Fibroblast of lung (primary cell): ENCODE data around the gene CDK4. TPM values are rescaled to one million over a fixed set of nuclear protein-coding genes. Genes with fewer than 3 reads are reported as not detected.

ENCODE experiments used
- DNase-seq, 2 donors: peaks; one replicate each; pipeline versions ENCODE4 v3.0.0 to v3.0.0-alpha.2; 2010; ENCODE audit warnings: low read depth in 2 of 2
- H2AFZ ChIP-seq: 2 replicates; pipeline ENCODE4 v1.5.1; 2012; ENCODE audit warnings: low read length, control low read depth, inconsistent platforms
- H3K27ac ChIP-seq: 2 replicates; pipeline ENCODE4 v1.5.1; 2011; ENCODE audit warnings: low read length, control low read depth; ENCODE audit not compliant: insufficient read depth
- H3K27me3 ChIP-seq: 2 replicates; pipeline ENCODE4 v1.5.1; 2011; ENCODE audit warnings: mild to moderate bottlenecking, low read length; ENCODE audit not compliant: control insufficient read depth, insufficient read depth
- H3K36me3 ChIP-seq: 2 replicates; pipeline ENCODE4 v1.5.1; 2011; ENCODE audit warnings: low read length; ENCODE audit not compliant: control insufficient read depth, insufficient read depth
- H3K4me1 ChIP-seq: 2 replicates; pipeline ENCODE4 v1.5.1; 2011; ENCODE audit warnings: low read length; ENCODE audit not compliant: control insufficient read depth, insufficient read depth; ENCODE audit errors: extremely low read depth
- H3K4me2 ChIP-seq: 2 replicates; pipeline ENCODE4 v1.5.1; 2011; ENCODE audit warnings: low read length, control low read depth; ENCODE audit not compliant: insufficient read depth; ENCODE audit errors: extremely low read depth
- H3K4me3 ChIP-seq, 4 experiments: fragments of 200-600 bp in 1 of 4; sonication (generic) in 1 of 4; replicated peaks in 1 of 4; 2 replicates each; pipeline ENCODE4 v1.5.1; 2011 to 2016; ENCODE audit warnings: low read length in 4 of 4, low read depth in 3 of 4, mild to moderate bottlenecking in 3 of 4, control low read depth in 2 of 4, inconsistent platforms in 1 of 4, mixed read lengths in 1 of 4; ENCODE audit not compliant: insufficient read depth in 1 of 4; ENCODE audit errors: control extremely low read depth in 1 of 4
- H3K79me2 ChIP-seq: 2 replicates; pipeline ENCODE4 v1.5.1; 2012; ENCODE audit warnings: mild to moderate bottlenecking, low read length, inconsistent platforms; ENCODE audit not compliant: control insufficient read depth, insufficient read depth
- H3K9ac ChIP-seq: 2 replicates; pipeline ENCODE4 v1.5.1; 2011; ENCODE audit warnings: mild to moderate bottlenecking, low read length, control low read depth; ENCODE audit not compliant: insufficient read depth
- H3K9me3 ChIP-seq: 2 replicates; pipeline ENCODE4 v1.5.1; 2012; ENCODE audit warnings: low read depth, low read length; ENCODE audit not compliant: control insufficient read depth, insufficient read depth
- H4K20me1 ChIP-seq: 2 replicates; pipeline ENCODE4 v1.5.1; 2011; ENCODE audit warnings: low read length; ENCODE audit not compliant: control insufficient read depth, insufficient read depth; ENCODE audit errors: extremely low read depth
- EZH2 ChIP-seq: IDR thresholded peaks from 2 replicates; pipeline ENCODE4 v1.5.1; 2012; ENCODE audit warnings: low read length, control low read depth, mild to moderate bottlenecking; ENCODE audit errors: missing control alignments
- polyA plus RNA-seq, 2 donors: library from polyadenylated mRNA; depleted of rRNA in 1 of 2; stranded (reverse) in 1 of 2; unstranded in 1 of 2; fragments of >200 nt; gene quantifications; 2 replicates each; pipeline ENCODE4 v1.2.1, GENCODE V29; 2011 to 2012; ENCODE audit warnings: missing spikeins in 1 of 2
- total RNA-seq: library from RNA; depleted of rRNA; stranded (reverse); fragments of >200 nt; gene quantifications from 2 replicates; pipeline ENCODE4 v1.2.1, GENCODE V29; 2014
- TF ChIP-seq, protein P1 (sequence below), 2 donors: IDR thresholded peaks in 1 of 2; conservative IDR thresholded peaks in 1 of 2; 1 replicate in 1 of 2; 2 replicates in 1 of 2; pipeline ENCODE4 v1.5.1; 2011 to 2012; ENCODE audit warnings: low read length in 2 of 2, control low read depth in 1 of 2, inconsistent platforms in 1 of 2, low read depth in 1 of 2, mild to moderate bottlenecking in 1 of 2

CDK4 gene
- total and polyA plus RNA-seq, 2 donors (not counting 1 experiment from before 2014, with no cell fraction given) = 183 to 233 TPM

DNA sequence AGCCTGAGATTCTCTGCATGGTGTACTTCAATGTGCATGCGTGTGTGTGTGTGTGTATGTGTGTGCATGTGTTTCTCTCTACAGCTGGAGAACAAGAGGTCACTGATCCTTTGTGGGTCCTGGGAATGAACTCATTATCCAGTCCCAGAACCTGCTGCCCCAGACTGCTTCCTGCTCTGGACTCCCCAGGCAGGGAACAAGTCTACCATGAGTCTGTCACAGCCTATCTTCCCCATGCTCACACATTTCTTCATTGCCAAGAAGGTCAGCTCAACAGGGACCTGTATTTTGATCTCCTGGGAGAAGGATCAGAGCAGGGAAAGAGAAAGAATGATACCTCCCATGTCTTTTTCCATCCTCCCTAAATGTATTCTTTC, 10.7 kb downstream of the CDK4 start:
- Histone ChIP-seq H2AFZ (no peak overlapping the region), H3K4me1 (peaks cover 2% of the 10 kb centered on the region), H3K4me3 (no peak overlapping the region), H3K4me2 (no peak overlapping the region), H3K9me3 (no peaks in the 10 kb centered on the region), H4K20me1 (no peaks in the 10 kb centered on the region), H3K27me3 (peaks cover 46% of the 10 kb centered on the region), H3K36me3 (peaks cover 2% of the 10 kb centered on the region), H3K9ac (no peak overlapping the region), H3K27ac (no peak overlapping the region), H3K79me2 (peaks cover 2% of the 10 kb centered on the region)
- no peak for TF ChIP-seq EZH2
- TF ChIP-seq, protein P1, sequence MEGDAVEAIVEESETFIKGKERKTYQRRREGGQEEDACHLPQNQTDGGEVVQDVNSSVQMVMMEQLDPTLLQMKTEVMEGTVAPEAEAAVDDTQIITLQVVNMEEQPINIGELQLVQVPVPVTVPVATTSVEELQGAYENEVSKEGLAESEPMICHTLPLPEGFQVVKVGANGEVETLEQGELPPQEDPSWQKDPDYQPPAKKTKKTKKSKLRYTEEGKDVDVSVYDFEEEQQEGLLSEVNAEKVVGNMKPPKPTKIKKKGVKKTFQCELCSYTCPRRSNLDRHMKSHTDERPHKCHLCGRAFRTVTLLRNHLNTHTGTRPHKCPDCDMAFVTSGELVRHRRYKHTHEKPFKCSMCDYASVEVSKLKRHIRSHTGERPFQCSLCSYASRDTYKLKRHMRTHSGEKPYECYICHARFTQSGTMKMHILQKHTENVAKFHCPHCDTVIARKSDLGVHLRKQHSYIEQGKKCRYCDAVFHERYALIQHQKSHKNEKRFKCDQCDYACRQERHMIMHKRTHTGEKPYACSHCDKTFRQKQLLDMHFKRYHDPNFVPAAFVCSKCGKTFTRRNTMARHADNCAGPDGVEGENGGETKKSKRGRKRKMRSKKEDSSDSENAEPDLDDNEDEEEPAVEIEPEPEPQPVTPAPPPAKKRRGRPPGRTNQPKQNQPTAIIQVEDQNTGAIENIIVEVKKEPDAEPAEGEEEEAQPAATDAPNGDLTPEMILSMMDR (conservative IDR thresholded peaks at IDR 0.05 in 1 of 2, IDR thresholded peaks at IDR 0.05 in 1 of 2; ENCODE audit: low read depth in 1 of 2, low read length in 2 of 2) = no peak
- no peak for DNase-seq

DNA sequence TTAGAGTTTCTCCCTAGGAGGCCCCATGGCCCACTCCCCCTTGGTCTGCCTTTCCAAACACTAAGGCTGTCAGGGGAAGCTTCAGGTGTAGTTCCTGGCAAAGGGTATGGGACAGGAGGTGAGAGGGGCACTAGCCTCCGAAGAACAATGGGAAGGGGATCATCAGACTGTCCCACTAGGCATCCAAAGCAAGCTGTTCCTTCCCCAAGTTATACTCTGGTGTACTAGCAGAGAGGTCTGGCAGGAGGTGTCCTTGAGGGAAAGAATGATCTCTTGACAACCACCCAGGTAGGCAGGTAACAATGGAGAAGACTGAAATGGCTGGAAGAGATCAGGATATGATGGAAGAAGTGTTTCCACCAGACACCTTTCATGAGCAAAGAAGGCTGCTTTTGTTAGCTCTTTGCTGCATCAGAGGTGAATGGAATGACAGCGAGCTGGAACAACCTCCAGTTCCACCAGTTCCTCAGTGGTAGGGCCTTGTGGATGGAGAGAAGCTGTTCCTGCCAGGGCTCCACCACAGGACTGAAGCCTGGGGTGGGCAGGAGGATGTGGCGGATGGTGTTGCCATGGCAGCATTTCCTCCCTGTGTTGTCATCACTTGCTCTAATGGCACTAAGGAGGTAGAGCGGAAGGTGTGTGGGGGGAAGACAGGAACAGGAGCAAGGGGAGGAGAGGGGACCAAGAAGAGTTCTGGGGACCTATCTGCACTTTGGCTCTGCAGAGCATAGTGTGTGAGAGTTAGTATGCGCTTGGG, 11.3 kb downstream of the CDK4 start:
- no peak for TF ChIP-seq EZH2
- H3K79me2 ChIP-seq = peaks cover 2% of the 10 kb centered on the region
- no peak overlapping the region for H3K27ac ChIP-seq
- H3K4me3 ChIP-seq = no peak overlapping the region
- no peaks in the 10 kb centered on the region for H4K20me1 ChIP-seq
- no peaks in the 10 kb centered on the region for H3K9me3 ChIP-seq
- no peaks in the 10 kb centered on the region for H3K36me3 ChIP-seq
- H3K4me1 ChIP-seq = peaks cover 2% of the 10 kb centered on the region
- H3K9ac ChIP-seq = no peak overlapping the region
- DNase-seq = no peak
- no peak overlapping the region for H2AFZ ChIP-seq
- no peak overlapping the region for H3K4me2 ChIP-seq
- peaks cover 51% of the 10 kb centered on the region for H3K27me3 ChIP-seq

DNA sequence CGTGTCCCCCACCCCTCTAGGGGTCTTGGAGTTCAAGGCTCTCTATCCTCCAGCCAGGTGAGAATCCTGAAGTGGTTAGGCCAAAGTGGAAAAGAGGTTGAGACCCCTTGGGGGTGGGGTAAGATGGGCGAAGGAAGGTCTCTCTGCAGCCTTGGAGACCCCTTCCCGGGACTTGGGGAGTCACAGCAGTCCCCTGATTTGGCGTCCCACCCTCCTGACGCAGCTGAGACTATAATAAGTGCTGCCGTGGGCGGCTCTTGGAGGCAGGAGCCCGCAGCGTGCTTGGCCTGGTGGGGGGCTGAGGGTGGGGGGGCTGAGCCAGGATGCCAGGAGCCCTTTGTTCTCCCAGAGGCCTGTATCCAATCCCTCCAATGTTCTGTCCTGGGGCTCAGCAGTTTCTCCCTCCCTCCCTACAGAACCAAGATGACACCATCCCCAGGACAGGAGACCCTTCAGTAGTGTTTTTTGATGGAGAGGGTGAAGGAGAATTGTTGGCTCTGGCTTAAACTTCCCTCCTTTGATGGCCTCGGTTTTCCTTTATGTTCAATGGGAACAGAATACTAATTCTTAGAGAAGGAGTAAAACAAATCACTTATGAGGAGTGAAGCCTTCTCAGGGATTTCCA, 12.1 kb downstream of the CDK4 start:
- H3K27ac ChIP-seq = no peak overlapping the region
- no peaks in the 10 kb centered on the region for H3K36me3 ChIP-seq
- H3K9ac ChIP-seq = no peak overlapping the region
- H3K4me2 ChIP-seq = no peak overlapping the region
- TF ChIP-seq, protein P1 (conservative IDR thresholded peaks at IDR 0.05 in 1 of 2, IDR thresholded peaks at IDR 0.05 in 1 of 2; ENCODE audit: low read depth in 1 of 2, low read length in 2 of 2) = no peak
- no peak for TF ChIP-seq EZH2
- no peaks in the 10 kb centered on the region for H3K9me3 ChIP-seq
- H4K20me1 ChIP-seq = no peaks in the 10 kb centered on the region
- H3K4me3 ChIP-seq = no peak overlapping the region
- H3K4me1 ChIP-seq = peaks cover 3% of the 10 kb centered on the region
- no peaks in the 10 kb centered on the region for H3K79me2 ChIP-seq
- DNase-seq = no peak
- H2AFZ ChIP-seq = no peak overlapping the region
- H3K27me3 ChIP-seq = peaks cover 59% of the 10 kb centered on the region
